ENCODE measurements around the gene SIPA1L3.

Gene SIPA1L3

GRCh38 chr19:37995346-37995745, 88.3 kb downstream of the SIPA1L3 start:
- FAIRE-seq (no peak), DNase-seq (ENCODE audit: low spot score) (no peak)

- peak; percentile 90 for DNase-seq (ENCODE audit: low spot score)
- FAIRE-seq, result peak; percentile 78
These were observed 90.9 kb downstream of the SIPA1L3 start for GRCh38 chr19:37997911-37998344.

DNA sequence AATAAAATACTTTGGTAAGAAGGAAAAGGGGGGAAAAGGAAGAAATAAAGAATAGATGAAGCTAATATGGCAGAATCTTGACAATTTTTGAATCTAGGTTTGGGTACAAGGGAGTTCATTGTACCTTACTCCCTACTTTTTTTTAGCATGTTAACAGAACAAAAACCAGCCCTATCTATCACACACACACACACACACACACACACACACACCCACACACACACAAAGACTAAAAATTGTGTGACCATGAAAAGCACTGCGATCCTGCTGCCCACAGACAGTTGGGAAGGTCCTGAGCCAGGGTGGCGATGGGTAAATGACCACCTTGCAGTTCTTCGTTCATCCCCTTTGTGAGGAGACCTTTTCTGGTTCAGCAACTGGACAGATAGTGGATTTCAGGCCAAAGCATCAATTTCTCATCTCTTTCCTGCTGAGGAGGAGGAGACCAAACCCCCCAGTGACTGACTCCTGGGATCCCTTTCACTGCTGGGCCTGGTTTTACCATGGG, 91.8 kb downstream of the SIPA1L3 start:
- FAIRE-seq (no peak), DNase-seq (ENCODE audit: low spot score) (no peak)

- DNase-seq (ENCODE audit: low spot score) (peak; percentile 98), FAIRE-seq (peak; percentile 93)
These were observed 92.6 kb downstream of the SIPA1L3 start for GRCh38 chr19:37999309-38000213.

- FAIRE-seq (no peak), DNase-seq (ENCODE audit: low spot score) (no peak)
These were observed 94.3 kb downstream of the SIPA1L3 start for GRCh38 chr19:38001158-38001781.

DNA sequence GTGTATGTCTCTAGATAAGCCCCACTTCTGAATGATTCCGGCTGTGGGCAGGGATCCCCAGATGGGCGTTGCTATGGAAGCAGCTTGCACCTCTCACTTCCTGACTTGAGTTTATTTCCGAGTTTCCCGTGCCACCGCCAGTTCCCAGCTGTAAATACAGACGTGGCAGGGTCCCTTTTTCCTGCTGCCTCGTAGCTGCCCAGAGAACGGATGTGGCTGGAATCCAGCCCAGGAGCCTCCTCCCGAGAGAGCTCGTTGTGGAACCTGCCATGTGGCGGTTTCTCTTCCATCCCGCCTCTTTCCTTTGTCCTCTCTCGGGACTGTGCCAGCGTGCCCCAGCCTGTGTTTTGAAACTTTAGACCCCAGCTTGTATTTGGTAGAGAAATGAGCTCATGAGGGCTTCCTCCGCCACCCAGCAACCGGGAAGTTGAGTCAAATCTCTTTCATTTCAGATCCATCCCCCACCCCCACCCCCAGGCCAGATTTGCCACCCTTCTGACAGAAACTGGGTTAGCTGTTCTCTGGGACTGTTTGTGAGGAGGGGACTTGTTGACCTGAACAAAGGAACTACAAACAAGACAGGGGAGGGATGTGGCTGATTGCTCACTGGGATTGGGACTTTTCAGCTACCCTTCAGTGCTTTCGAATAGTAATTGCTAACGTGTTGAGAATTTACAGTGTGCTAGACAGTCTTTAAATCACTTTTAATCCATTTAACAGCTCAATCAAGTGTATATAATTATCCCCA, 96.6 kb downstream of the SIPA1L3 start:
- peak; percentile 90 for DNase-seq (ENCODE audit: low spot score)
- FAIRE-seq, result peak; percentile 51

DNA sequence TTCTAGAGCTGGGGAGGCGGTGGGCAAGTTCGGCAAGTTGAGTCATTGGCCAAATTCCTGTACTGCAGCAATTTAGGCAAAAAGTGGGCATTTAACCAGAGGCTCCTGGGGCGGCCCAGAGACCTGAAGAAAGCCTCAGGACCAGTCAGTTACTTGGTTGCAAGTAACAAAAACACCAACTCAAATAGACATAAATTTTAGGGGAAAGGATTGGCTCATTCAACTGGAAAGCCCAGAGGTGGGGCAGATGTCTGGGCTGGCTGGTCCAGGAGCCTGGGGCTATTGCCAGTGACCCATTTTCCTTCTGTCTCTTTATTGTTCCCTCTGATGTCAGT, 97.1 kb downstream of the SIPA1L3 start:
- DNase-seq (ENCODE audit: low spot score) (no peak), FAIRE-seq (no peak)

- DNase-seq (ENCODE audit: low spot score) (peak; percentile 93), FAIRE-seq (peak; percentile 78)
These were observed 97.7 kb downstream of the SIPA1L3 start for GRCh38 chr19:38004521-38005223.

- no peak for FAIRE-seq
These were observed 98.2 kb downstream of the SIPA1L3 start for GRCh38 chr19:38005224-38005614.

GRCh38 chr19:38006361-38007045, 99.5 kb downstream of the SIPA1L3 start:
- FAIRE-seq, result no peak
- DNase-seq (ENCODE audit: low spot score), result no peak

More at GRCh38 chr19:38005224-38005614, 98.2 kb downstream of the SIPA1L3 start:
- no peak for DNase-seq (ENCODE audit: low spot score)

DNA sequence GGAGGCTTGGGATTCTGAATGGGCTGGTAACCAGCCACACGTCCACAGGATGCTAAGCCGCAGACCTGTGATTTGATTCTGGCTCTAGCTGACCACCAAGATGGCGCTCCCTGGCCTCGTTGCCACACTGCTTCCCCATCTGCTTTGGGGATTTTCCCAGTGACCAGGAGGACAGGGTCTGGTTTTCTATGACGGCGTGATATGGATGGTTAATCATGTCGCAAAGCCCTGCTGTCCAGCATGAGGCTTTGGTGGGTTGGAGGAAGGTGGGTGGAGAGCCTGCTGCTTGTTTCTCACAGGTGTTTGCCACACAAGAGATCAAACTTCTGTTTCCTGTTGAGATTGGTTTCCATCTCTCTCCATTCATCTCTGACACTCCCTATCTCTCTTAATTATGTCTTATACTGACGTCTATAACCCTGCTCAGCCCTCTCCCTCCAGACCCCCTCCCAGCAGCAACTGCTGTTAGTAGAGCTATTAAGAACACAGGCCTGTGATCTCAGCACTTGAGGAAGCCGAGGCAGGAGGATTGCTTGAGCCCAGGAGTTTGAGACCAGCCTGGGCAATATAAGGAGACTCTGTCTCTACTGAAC, 102.7 kb downstream of the SIPA1L3 start:
- DNase-seq (ENCODE audit: low spot score) (no peak), FAIRE-seq (no peak)

DNA sequence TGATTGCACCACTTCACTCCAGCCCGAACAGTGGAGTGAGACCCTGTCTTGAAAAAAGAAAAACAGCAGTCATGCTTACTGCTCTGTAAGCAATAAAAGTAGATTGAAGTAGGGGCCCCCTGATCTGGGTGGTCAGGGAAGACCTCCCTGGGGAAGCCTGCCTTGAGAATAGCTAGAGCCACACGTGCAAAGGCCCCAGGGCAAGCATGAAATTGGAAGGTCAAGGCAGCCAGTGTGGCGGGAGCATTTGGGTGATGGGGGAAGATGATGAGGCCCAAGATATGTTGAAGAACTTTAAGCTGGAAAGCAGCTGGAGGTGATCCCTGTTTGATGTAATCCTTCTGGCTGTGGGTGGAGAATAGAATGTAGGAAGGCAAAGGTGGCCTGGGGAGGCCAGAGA, 104.4 kb downstream of the SIPA1L3 start:
- FAIRE-seq, result no peak
- DNase-seq (ENCODE audit: low spot score), result no peak

- DNase-seq (ENCODE audit: low spot score), result no peak
- FAIRE-seq, result no peak
These were observed 105.3 kb downstream of the SIPA1L3 start for GRCh38 chr19:38012290-38012689.

DNA sequence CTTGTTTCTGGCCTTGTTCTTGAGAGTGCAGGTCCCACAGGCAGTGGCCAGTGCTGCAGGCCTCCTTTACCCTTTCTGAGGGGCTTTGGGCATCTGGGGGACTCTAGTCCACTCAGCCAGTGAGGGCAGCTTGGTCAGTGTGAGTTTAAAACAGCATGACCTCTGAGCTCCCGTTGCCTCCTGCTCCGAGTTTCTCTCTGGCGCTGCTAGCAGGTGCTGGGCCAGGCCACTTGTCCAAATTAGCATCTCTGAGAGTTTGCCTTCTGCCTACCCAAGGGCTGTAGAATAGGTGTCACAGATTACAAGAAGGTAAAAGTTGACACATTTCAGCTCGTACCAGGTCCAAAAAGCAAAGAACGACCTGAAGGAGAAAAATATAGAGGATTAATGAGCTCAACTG, 105.9 kb downstream of the SIPA1L3 start:
- no peak for FAIRE-seq
- DNase-seq (ENCODE audit: low spot score), result no peak

GRCh38 chr19:38013913-38014580, 107.0 kb downstream of the SIPA1L3 start:
- DNase-seq (ENCODE audit: low spot score) (peak; percentile 82), FAIRE-seq (peak; percentile 79)

DNA sequence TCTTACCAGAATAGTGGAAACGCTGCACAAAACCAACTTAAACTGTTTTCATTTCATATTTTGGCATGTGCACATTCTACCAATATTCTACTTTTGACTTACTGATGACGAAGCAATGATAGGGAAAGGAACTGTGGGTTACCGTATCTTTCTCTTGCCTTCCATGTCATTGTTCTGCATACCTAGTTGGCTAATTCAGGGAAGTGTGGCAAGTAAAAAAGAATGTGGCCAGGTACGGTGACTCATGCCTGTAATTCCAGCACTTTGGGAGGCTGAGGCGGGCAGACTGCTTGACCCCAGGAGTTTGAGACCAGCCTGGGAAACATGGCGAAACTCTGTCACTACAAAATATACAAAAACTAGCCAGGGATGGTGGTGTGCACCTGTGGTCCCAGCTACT, 108.2 kb downstream of the SIPA1L3 start:
- FAIRE-seq (peak; percentile 14), DNase-seq (ENCODE audit: low spot score) (peak; percentile 45)

DNA sequence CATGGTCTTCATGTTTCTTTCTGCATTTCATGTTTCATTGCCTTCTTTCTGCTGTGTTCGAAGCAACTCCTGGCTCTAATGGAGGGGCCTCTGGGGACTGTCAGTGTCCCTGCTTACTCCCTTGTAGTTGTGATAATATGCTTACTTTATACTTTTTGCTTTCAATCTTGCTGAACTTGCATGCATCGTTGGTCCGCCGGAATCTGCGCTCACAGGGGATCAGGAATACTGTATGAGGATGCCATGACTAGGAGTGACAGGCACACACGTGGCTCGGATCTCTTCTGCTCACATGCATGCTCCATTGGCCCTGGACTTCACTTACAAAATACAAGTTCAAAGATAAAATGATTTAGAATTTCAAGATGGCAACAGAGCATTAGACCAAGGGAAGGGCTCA, 108.8 kb downstream of the SIPA1L3 start:
- FAIRE-seq, result no peak
- peak; percentile 59 for DNase-seq (ENCODE audit: low spot score)

- DNase-seq (ENCODE audit: low spot score) (no peak), FAIRE-seq (no peak)
These were observed 110.6 kb downstream of the SIPA1L3 start for GRCh38 chr19:38017401-38018151.
